Endothelial cell (in vitro differentiated cells): ENCODE results near the gene KMT2B. TPM values are rescaled to one million over a fixed set of nuclear protein-coding genes. Genes with fewer than 3 reads are reported as not detected.

ENCODE experiments used
- DNase-seq: peaks from one replicate; pipeline ENCODE4 v3.0.0; 2021; ENCODE audit warnings: low spot score
- H3K27ac Mint-ChIP-seq: one replicate; pipeline ENCODE4 v1.8.0; 2021; ENCODE audit warnings: mixed read lengths, inconsistent platforms; ENCODE audit not compliant: unreplicated experiment
- H3K27me3 Mint-ChIP-seq: one replicate; pipeline ENCODE4 v1.8.0; 2021; ENCODE audit warnings: mild to moderate bottlenecking, moderate library complexity, mixed read lengths, inconsistent platforms; ENCODE audit not compliant: unreplicated experiment
- H3K36me3 Mint-ChIP-seq: one replicate; pipeline ENCODE4 v1.8.0; 2021; ENCODE audit warnings: mild to moderate bottlenecking, low read depth, mixed read lengths, inconsistent platforms; ENCODE audit not compliant: unreplicated experiment
- H3K4me1 Mint-ChIP-seq: one replicate; pipeline ENCODE4 v1.8.0; 2021; ENCODE audit warnings: mild to moderate bottlenecking, mixed read lengths, inconsistent platforms; ENCODE audit not compliant: unreplicated experiment
- H3K4me3 Mint-ChIP-seq: one replicate; pipeline ENCODE4 v1.8.0; 2021; ENCODE audit warnings: mild to moderate bottlenecking, mixed read lengths, inconsistent platforms; ENCODE audit not compliant: unreplicated experiment
- H3K9me3 Mint-ChIP-seq: one replicate; pipeline ENCODE4 v1.8.0; 2021; ENCODE audit warnings: mixed read lengths, inconsistent platforms; ENCODE audit not compliant: unreplicated experiment
- CTCF ChIP-seq: fragments of 200-600 bp; sonication (generic); IDR thresholded peaks from one replicate; pipeline ENCODE4 v1.5.0; 2021; ENCODE audit warnings: antibody characterized with exemption; ENCODE audit not compliant: unreplicated experiment
- total RNA-seq: library from RNA; stranded (reverse); fragmentation: NEBNext Ultra II Directional; extraction: Animal tissue kit (Norgen Biotek cat#: 25700); gene quantifications from one replicate; pipeline ENCODE4 v1.2.1, GENCODE V29; 2021; ENCODE audit not compliant: unreplicated experiment

KMT2B gene
- total RNA-seq, 1 donor from 2014 or later: 51.7 TPM

DNA sequence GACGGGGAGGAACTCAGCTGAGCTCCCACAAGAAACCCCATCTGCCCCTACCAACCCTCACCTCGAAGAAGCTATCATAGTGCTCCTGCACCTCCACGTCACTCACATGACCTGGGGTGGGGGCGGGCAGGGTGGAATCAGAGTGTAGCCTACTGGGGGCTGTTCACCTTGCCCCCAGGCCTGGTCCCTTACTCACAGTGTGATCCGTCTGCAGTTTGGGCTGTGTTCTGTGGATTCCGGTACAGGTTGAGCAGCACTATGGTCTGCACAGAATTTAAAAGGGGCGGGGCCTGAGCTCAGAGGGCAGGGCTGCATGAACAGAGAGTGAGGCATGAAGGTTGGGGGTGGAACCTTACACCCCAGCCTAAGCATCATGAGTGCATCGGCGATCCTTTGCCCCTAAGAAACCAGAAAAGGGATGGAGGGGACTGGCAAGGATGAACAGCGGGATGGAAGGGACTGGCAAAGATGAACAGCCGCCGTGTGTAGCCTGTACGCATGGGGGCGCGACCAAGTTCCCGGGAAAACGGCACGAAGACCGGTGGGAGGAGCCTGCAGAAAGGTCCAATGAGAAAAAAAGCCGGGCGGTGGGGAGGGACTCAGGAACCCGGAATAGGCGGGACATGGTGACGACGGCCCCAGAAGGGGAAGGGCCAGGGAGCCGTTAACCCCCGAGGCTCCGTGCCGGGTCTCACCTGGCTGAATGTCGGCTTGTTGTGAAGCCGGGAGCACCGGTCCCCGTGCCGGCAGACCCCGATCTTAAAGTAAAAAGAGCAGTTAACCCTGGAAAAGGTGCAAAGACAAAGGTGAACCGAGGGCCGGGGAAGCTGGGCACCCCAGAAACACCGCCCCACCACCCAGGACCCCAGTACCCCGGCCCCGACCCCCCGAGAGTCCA lies 26.9 kb downstream of the KMT2B start:
- peaks cover 40% of the 10 kb centered on the region for H3K4me1 Mint-ChIP-seq
- peak; percentile 93 for DNase-seq
- no peaks in the 10 kb centered on the region for H3K9me3 Mint-ChIP-seq
- peaks cover 20% of the 10 kb centered on the region for H3K27me3 Mint-ChIP-seq
- peak overlapping the region; percentile 99 for H3K27ac Mint-ChIP-seq
- peak overlapping the region; percentile 98 for H3K4me3 Mint-ChIP-seq
- H3K36me3 Mint-ChIP-seq: peaks cover 11% of the 10 kb centered on the region
- TF ChIP-seq CTCF: no peak

- no peaks in the 10 kb centered on the region for H3K9me3 Mint-ChIP-seq
- peaks cover 41% of the 10 kb centered on the region for H3K4me1 Mint-ChIP-seq
These were observed 27.7 kb downstream of the KMT2B start, which contains the start of the genes PSENEN and U2AF1L4 for GRCh38 chr19:35745328-35746086. PSENEN (plus strand) TSS chr19:35745651; CDS start chr19:35745931, 280 bp downstream. U2AF1L4 (minus strand) TSS chr19:35745418; CDS start chr19:35745391, 27 bp downstream.

GRCh38 chr19:35746087-35746462 lies 28.3 kb downstream of the KMT2B start:
- Mint-ChIP-seq H3K27me3 (peaks cover 17% of the 10 kb centered on the region), H3K4me1 (peaks cover 36% of the 10 kb centered on the region), H3K4me3 (peak overlapping the region; percentile 98)

More at GRCh38 chr19:35745328-35746086, 27.7 kb downstream of the KMT2B start, which contains the start of the genes PSENEN and U2AF1L4:
- Mint-ChIP-seq H3K27ac (peak within 1 kb of the TSS; percentile 99), H3K4me3 (peak within 1 kb of the TSS; percentile 98), H3K36me3 (peaks cover 11% of the 10 kb centered on the region), H3K27me3 (peaks cover 20% of the 10 kb centered on the region)
- DNase-seq: peak; percentile 93
- TF ChIP-seq CTCF: no peak

DNA sequence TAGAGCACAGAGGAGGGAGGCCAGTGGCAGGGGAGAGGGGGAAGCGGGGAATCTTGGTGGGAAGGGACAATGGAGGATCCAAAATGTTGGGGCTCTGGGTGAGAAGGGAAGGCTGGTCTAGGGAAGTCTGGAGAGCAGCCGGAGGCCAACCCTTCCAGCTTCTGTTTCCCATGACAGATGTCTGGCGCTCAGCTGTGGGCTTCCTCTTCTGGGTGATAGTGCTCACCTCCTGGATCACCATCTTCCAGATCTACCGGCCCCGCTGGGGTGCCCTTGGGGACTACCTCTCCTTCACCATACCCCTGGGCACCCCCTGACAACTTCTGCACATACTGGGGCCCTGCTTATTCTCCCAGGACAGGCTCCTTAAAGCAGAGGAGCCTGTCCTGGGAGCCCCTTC lies 28.7 kb downstream of the KMT2B start:
- H3K4me3 Mint-ChIP-seq: peak overlapping the region; percentile 98
- H3K36me3 Mint-ChIP-seq: peaks cover 11% of the 10 kb centered on the region
- no peaks in the 10 kb centered on the region for H3K9me3 Mint-ChIP-seq
- no peak for TF ChIP-seq CTCF
- peaks cover 17% of the 10 kb centered on the region for H3K27me3 Mint-ChIP-seq
- peaks cover 36% of the 10 kb centered on the region for H3K4me1 Mint-ChIP-seq
- no peak for DNase-seq
- peak overlapping the region; percentile 99 for H3K27ac Mint-ChIP-seq

More at GRCh38 chr19:35746087-35746462, 28.3 kb downstream of the KMT2B start:
- Mint-ChIP-seq H3K36me3 (peaks cover 11% of the 10 kb centered on the region), H3K9me3 (no peaks in the 10 kb centered on the region), H3K27ac (peak overlapping the region; percentile 99)
- DNase-seq: no peak
- TF ChIP-seq CTCF: no peak
